ENCODE measurements around the gene CTCFL.
"Not testable (repeated sequence)": the region's sequence is repeated elsewhere in the genome, so short reads cannot be mapped to it uniquely, and the experiment has no call there.

CTCFL gene

DNA sequence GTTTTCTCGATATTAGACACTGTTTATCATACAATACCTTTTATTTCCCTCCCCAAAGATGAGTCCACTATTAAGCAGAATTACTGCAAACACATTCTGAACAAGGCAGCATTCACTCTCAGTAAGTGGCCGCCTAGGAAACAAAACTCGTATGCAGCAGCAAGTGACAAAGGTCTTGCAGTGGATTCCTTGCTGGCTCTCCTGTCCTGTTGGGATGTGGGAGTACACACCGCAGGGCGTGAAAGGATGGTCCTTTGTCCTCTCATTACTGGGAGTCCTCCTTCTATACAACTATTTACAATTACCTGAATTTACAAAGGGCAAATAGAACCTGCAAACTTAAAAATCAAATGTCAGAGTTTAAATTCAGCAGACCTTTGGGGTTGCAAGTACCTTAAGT is 16.1 kb downstream of the CTCFL start:
- no peak for DNase-seq (ENCODE audit: low read depth)

DNA sequence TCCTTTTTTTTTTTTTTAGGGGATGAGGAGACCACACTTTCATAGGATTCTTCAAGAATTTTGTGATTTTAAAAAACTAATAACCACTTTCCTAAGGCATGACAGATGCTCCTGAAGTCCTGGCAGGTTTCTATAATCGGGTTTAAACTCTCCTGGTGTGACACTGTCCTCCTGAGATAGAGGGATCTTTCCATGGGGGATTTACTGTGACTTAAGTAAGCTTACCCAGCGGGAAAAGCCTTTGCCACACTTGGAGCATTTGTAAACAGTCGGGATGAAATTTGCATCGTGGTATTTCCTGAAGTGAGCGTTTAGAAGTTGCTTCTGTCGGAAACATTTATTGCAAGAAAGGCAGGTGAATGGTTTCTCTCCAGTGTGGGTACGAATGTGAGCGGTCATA is 16.6 kb downstream of the CTCFL start:
- DNase-seq (ENCODE audit: low read depth): no peak

- no peak for DNase-seq (ENCODE audit: low read depth)
These were observed 17.5 kb downstream of the CTCFL start for GRCh38 chr20:57507477-57507876.

GRCh38 chr20:57505979-57506378 is 19.0 kb downstream of the CTCFL start:
- no peak for DNase-seq (ENCODE audit: low read depth)

- DNase-seq (ENCODE audit: low read depth): no peak
These were observed 20.5 kb downstream of the CTCFL start for GRCh38 chr20:57504411-57504810.

DNA sequence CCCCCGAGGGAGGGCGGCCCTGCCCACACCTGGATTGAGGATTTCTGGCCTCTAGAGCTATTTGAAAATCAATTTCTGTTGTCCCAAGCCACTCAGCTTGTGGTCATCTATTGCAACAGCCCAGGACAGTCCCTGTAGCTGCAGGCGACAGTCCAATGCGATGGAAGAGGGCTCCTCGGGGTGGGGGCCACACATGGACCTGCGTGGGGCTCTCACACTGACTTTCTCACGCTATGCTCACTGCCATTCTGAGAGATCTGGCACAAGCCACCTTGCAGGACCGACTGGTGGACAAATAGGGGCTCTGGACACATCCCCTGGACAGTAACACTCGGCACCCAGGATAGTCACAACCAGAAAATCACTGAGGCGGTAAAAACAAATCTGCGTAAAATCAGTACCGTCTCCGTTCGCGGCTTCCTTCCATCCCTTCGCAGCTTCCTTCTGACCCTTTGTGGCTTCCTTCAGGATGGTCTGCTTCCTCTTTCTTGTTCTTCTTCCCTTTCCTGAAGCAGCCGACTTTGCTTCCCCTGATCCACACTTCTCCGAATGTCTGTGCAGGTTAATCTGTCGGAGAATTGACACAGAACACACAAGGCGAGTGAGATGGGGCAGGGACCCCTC is 21.8 kb downstream of the CTCFL start:
- DNase-seq (ENCODE audit: low read depth): no peak

- DNase-seq (ENCODE audit: low read depth): no peak
These were observed 22.6 kb downstream of the CTCFL start for GRCh38 chr20:57502336-57502700.

DNA sequence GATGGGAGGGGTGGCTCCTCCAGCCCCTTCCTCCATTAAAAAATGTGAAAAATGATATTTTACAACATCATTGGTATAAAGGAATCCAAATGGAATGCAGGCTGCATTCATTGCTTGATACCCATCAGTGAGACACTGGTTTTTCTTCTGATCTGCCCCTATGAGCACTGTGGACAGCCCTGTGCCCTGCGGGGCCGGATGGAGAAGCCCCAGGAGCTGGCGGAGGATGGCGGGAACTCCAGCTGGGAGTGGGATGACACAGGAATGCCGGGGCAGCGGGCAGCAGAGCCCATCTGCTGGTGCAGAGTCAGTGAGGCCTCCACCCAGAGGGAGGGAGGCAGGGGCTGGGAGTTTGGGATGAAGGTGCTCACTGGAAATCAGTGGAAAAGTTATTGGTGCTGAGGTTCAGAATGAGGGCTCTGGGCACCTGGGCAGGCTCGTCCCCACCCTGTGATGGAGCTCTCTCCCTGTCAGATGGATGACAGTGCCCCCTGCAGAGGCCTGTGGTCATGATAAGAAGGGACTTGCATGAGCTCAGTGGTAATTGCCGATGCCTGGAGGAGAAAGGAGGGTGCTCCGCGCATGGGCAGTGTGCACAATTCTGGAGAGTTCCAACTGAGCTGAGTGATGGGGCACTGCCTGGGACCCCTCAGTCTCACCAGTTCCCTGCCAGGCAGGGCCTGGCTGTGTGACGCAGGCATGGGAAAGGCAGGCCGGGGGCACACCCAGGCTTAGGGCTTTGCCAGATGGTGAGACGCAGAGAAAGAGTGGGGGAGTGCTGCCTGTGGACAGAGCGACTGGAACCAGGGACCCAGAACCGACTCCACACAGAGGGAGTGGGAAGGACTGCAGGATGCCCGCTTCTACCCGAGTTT is 23.2 kb downstream of the CTCFL start:
- DNase-seq (ENCODE audit: low read depth): no peak

DNA sequence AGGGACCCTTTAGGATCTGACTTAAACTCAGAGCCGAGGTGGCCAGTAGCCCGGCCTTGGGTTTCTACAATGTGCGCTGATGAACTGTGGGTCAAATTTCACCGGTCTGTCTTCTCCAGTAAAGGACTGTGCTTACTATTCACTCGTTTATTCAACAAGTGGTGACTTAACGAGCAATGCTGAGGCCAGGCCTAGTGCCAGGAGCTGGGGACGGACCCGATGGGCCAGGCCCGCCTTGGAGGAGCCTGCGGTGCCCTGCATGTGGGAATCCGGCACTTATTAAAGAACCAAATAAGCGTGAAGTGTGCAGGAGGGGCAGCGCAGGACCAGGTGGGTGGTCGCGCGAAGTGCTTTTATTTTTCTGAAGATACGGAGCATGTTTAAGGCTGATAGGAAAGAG is 24.0 kb downstream of the CTCFL start:
- DNase-seq (ENCODE audit: low read depth): no peak

GRCh38 chr20:57500235-57500634 is 24.7 kb downstream of the CTCFL start:
- no peak for DNase-seq (ENCODE audit: low read depth)

GRCh38 chr20:57499676-57500075 is 25.3 kb downstream of the CTCFL start:
- DNase-seq (ENCODE audit: low read depth): no peak

GRCh38 chr20:57498425-57499400 is 26.2 kb downstream of the CTCFL start:
- DNase-seq (ENCODE audit: low read depth): no peak

- no peak for DNase-seq (ENCODE audit: low read depth)
These were observed 28.3 kb downstream of the CTCFL start for GRCh38 chr20:57496592-57496991.

- no peak for DNase-seq (ENCODE audit: low read depth)
These were observed 29.0 kb downstream of the CTCFL start for GRCh38 chr20:57495978-57496377.

GRCh38 chr20:57493091-57493615 is 31.8 kb downstream of the CTCFL start:
- DNase-seq (ENCODE audit: low read depth): no peak

GRCh38 chr20:57491373-57491772 is 33.6 kb downstream of the CTCFL start:
- DNase-seq (ENCODE audit: low read depth): no peak

DNA sequence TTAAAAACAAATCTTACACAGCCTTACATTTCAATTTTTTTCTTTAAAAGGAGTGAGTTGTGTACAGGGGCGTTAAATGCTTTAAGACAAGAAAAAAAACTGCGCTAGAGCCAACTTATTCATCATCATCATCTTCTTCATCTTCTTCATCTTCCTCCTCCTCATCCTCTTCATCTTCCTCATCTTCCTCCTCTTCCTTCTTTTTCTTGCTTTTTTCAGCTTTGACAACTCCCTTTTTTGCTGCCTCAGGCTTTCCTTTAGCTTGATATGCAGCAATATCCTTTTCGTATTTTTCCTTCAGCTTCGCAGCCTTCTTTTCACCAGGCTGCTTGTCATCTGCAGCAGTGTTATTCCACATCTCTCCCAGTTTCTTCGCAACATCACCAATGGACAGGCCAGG is 36.7 kb downstream of the CTCFL start:
- DNase-seq (ENCODE audit: low read depth): not testable (repeated sequence)

GRCh38 chr20:57485770-57486169 is 39.2 kb downstream of the CTCFL start:
- DNase-seq (ENCODE audit: low read depth): no peak

DNA sequence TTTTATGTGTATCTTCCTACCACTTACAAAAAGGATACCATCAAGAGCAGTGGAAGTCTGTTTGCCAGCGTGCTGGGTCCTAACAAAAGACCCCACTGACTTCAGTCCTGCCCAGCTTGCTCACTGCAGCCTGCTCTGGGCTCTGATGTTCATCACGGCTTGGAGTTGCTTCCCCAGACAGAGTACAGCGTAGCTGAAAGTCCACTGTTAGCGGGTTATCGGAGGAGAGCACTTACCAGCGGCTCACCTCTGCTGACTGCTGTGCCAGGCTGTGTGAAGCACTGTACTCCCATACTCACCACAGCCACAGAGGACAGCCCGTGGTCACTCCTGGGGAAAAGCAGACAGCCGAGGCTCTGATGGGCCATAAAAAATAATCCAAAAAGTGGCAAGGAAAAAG is 40.2 kb downstream of the CTCFL start:
- no peak for DNase-seq (ENCODE audit: low read depth)

DNA sequence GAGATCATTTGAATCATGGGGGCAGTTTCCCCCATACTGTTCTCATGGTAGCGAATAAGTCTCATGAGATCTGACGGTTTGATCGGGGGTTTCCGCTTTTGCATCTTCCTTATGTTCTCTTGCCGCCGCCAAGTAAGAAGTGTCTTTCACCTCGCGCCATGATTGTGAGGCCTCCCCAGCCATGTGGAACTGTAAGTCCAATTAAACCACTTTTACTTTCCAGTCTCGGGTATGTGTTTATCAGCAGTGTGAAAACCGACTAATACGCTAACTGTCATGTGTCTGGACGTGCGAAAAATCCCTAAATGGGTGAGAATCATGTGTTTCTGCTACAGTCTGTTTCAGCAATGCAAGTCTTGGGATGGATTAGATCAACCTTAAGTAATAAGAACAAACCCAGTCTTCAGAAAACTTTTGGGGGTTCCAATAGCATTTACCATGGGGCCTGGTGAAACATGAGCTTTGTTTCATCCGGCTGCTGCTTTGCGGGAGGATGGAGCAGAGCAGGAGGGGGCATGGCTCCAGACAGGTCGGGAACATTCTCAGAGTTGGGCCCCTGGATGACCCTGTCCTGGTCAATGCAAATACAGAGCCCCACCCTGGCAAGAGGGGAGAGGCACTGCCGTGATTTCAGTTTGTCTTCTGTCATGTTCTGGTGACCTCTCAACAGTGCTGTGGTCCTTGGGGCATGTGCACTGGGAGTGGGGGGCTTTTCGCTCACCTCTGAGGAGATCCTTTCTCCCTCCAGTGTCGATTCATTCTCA is 41.5 kb downstream of the CTCFL start:
- no peak for DNase-seq (ENCODE audit: low read depth)

DNA sequence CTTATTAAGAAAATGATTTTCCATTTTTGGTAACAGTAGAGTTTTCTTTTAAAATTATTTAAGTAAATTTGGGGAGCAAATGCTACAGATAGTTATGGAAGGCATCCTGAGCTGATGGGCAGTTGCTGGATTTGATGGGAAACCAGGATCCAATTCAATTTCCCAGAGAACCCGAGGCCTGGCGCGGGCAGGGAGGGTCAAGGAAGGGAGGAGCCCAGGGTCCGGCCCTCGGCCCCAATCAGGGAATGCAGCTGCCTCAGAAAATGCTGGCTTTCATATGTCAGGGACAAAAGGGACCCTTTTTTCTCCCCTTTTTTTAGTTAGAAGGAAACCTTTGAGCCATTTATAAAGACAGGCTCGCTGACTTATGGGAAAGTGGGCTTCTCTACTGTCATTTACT is 42.1 kb downstream of the CTCFL start:
- DNase-seq (ENCODE audit: low read depth): no peak

GRCh38 chr20:57482148-57482547 is 42.8 kb downstream of the CTCFL start:
- DNase-seq (ENCODE audit: low read depth): no peak
